GM21529 (cell line): Measurements from ENCODE around the gene HPSE2.

ENCODE experiments used
- ATAC-seq: cut with Tn5 transposase; IDR thresholded peaks from one replicate; pipeline ENCODE4 v1.9.1; 2021; ENCODE audit not compliant: unreplicated experiment

The HPSE2 gene

DNA sequence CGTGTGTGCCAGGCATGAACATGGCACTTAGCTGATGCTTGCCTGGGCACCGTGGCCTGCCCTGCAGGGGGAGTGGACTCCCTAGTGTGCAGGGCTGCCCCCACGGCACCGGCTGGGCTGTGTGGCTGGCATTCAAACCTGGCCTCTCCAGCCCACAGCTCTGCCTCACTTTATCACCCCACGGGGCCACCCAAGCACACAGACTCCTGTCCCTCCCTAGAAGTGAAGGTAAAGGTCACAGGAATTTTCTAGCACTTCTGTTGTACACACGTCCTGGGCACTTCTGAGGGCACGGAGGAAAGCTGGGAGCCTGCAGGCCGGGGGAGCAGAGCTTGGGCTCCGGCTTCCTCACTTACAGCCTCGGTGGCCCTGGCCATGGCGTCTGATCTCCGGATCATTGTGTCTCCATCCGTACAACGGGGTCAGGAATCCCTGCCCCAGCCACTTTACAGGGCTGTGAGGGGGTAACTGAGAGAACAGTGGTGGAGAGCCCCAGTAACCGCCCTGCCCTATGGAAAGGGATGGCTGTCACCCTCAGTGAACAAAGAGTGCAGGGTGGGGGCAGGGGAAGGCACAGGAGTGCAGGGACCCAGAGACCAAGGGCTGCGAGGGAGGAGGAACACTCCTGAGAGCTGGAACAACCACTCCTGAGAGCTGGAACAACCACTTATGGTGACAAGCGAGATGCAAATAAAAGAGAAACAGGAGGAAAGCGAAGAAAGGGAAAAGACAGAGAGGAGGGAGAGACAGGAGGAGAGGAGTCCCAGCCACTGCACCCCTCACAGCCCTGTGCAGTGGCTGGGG lies 816.8 kb downstream of the HPSE2 start:
- ATAC-seq: no peak

GRCh38 chr10:98417973-98418664 lies 817.5 kb downstream of the HPSE2 start:
- ATAC-seq: no peak

GRCh38 chr10:98417481-98417959 lies 818.1 kb downstream of the HPSE2 start:
- ATAC-seq: no peak

DNA sequence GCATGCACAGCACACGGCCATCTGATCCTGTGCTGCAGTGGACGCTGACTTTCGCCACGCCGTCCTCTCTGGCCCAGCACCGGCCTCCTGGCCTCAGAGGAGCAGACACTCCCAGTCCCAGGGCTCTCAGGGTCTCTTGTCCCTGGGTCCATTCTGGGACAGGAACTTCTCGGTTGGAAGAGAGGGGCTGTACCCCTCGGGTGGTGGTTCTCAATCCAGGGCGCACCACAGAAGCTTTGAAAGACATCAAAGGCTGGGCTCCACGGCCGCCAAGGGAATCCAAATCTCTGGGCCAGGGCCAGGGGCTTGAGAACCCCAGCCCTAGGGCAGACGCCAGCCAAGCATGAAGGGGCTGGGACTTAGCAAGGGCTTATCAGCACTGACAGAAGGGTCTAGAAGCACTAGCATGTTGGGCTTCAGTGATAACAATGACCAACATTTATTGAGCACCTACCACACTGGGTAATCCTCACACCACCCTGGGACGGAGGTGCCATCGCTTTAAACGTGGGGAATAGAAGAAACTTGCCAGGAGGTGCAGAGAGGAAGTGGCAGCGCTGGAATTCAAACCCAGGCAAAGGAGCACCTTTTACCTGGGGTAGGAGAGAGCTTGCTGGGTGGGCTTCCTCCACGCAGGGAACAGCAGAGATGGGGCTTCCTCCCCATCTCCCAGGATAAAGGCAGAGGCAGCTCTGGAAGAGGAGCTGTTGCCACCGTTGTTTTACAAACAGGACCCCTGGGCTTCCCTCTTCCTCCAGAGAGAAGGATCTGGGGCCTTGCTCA lies 818.9 kb downstream of the HPSE2 start:
- ATAC-seq: no peak

- no peak for ATAC-seq
Observed at GRCh38 chr10:98415731-98416119, 819.9 kb downstream of the HPSE2 start.

DNA sequence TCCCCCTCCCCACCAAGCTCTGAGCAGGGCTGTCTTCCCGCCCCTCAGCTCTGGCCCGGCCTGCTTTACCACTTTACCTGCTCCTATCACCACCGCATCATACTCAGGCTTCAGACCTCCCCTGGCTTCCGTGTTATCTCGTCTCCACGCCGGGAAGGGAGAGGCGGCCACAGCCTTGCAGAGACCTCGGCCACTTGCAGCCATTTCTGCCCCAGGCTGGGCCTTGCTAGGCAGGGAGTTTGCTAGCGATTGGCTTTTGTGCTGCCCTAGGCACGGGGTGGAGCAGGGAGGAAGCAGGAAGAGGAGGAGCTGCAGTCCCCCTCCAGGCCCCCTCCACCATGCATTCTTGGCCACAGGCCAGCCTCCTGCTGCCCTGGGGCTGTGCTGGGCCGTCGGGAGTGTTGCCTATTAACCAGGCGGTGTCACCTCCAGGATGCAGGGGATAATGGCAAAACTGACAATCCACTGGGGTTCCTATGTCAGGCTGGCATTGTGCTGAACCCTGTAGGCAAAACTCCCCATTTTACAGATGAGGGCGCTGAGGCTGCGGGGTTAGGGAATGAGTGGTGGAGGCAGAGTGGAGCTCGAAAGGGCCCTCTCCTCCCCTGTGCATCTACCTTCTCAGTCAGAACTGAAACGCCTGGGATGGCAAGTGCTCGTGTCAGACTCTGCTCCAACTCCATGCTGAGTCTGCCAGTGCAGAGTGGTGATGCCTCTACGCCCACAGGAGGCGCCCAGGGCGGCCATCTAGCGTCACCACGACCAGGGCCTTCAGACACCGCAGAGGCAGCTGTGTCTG lies 820.5 kb downstream of the HPSE2 start, which contains the start of gene PYROXD2:
TSS of gene PYROXD2 (minus strand) at position 251 of the 799 bp plus-strand sequence. CDS start at position 204, 47 bp downstream.
- no peak for ATAC-seq

- ATAC-seq: no peak
Observed at GRCh38 chr10:98414578-98414931, 821.1 kb downstream of the HPSE2 start.

- no peak for ATAC-seq
Observed at GRCh38 chr10:98411768-98412167, 823.9 kb downstream of the HPSE2 start.

GRCh38 chr10:98411166-98411565 lies 824.5 kb downstream of the HPSE2 start:
- no peak for ATAC-seq

GRCh38 chr10:98410759-98411158 lies 824.9 kb downstream of the HPSE2 start:
- no peak for ATAC-seq

- no peak for ATAC-seq
Observed at GRCh38 chr10:98410135-98410743, 825.4 kb downstream of the HPSE2 start.

DNA sequence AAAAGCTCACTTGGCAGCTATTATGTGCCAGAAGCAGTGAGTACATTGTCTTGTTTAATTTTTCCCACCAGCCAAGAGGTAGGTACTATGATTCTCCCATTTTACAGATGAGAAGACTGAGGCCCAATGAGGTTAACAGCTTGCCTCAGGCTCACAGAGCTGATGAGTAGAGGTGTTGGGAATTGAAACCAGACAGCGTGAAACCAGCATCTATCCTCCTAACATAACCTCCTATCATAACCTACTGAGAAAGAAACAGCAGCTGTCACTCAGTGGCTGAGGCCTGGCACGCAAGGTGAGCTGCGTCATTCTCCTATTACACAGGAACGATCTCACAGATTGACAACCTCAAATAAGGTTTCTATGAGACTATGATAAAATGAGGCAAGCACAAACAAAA lies 826.9 kb downstream of the HPSE2 start:
- ATAC-seq: no peak

DNA sequence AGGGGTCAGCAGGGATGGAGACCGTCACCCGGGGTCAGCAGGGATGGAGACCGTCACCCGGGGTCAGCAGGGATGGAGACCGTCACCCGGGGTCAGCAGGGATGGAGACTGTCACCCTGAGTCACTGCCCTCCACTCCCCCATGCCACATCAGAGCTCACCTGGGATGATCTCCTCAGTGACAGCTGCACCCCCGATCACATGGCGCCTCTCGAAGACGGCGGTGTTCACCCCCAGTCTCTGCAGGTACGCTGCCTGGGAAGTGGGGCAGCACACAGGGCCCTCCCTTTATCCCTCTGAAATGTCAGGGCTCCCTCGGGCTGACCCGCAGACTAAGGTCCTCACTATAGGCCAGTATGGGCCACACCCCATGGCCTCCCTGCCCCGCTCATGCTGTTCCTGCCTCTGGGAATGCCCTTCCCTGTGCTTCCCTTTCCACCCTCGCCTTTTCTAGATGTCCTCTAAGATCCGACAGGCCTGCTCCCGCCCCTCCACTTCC lies 827.9 kb downstream of the HPSE2 start:
- no peak for ATAC-seq
